B cell (primary cell): ENCODE measurements around the gene TESK2. TPM values are rescaled to one million over a fixed set of nuclear protein-coding genes. Genes with fewer than 3 reads are reported as not detected.

Experiments used
- ATAC-seq: fragments of 200-7000 bp; cut with Tn5 transposase; one replicate; pipeline ENCODE4 v1.10.0; 2021; ENCODE audit warnings: low read depth, mild to moderate bottlenecking, moderate number of reproducible peaks, moderate library complexity
- CTCF ChIA-PET: fragments of 350-600 bp; sonication (Branson Sonifier 250); formaldehyde crosslinking; loops from one replicate; lab custom pipeline; 2021; ENCODE audit warnings: antibody characterized with exemption, inconsistent platforms; lab: Charles Lee
- POLR2A ChIA-PET: fragments of 350-600 bp; sonication (Branson Sonifier 250); formaldehyde crosslinking; loops from one replicate; lab custom pipeline; 2021; ENCODE audit warnings: antibody characterized with exemption; lab: Charles Lee
- DNase-seq: peaks from one replicate; pipeline ENCODE4 v3.0.0; 2013
- H2AFZ ChIP-seq: 2 replicates; pipeline ENCODE4 v1.6.1; 2012; ENCODE audit warnings: mild to moderate bottlenecking, low read depth, low read length; ENCODE audit not compliant: insufficient read depth, poor library complexity, severe bottlenecking
- H3K27ac ChIP-seq, 2 donors: 1 replicate in 1 of 2; 2 replicates in 1 of 2; pipeline ENCODE4 v1.5.1; 2012 to 2013; ENCODE audit warnings: low read length in 2 of 2, mild to moderate bottlenecking in 2 of 2, moderate library complexity in 1 of 2
- H3K27me3 ChIP-seq, 4 experiments: fragments of 200-600 bp in 1 of 4; sonication (generic) in 1 of 4; replicated peaks in 1 of 4; 1 replicate in 2 of 4; 2 replicates in 2 of 4; pipeline versions ENCODE4 v1.6.1 to v1.7.0; 2013 to 2016; ENCODE audit warnings: low read length in 3 of 4, mild to moderate bottlenecking in 2 of 4, mixed read lengths in 1 of 4, moderate library complexity in 1 of 4; ENCODE audit not compliant: insufficient read depth in 4 of 4, control insufficient read depth in 3 of 4; ENCODE audit errors: control extremely low read depth in 1 of 4
- H3K36me3 ChIP-seq, 2 experiments: replicated peaks in 1 of 2; 1 replicate in 1 of 2; 2 replicates in 1 of 2; pipeline versions ENCODE4 v1.6.1 to v1.7.1; 2013; ENCODE audit warnings: low read length in 1 of 2; ENCODE audit not compliant: insufficient read depth in 2 of 2, control insufficient read depth in 1 of 2; ENCODE audit errors: control extremely low read depth in 1 of 2, extremely low read depth in 1 of 2
- H3K4me1 ChIP-seq, 2 donors: fragments of 200-600 bp in 1 of 2; sonication (generic) in 1 of 2; 1 replicate in 1 of 2; 2 replicates in 1 of 2; pipeline versions ENCODE4 v1.5.1 to v1.6.1; 2013 to 2017; ENCODE audit warnings: low read length in 2 of 2; ENCODE audit not compliant: control insufficient read depth in 2 of 2, insufficient read depth in 2 of 2
- H3K4me2 ChIP-seq: replicated peaks from 2 replicates; pipeline ENCODE3; 2012; ENCODE audit warnings: mild to moderate bottlenecking, low read depth, low read length; ENCODE audit not compliant: poor library complexity, severe bottlenecking
- H3K4me3 ChIP-seq, 5 experiments: fragments of 200-600 bp in 1 of 5; sonication (generic) in 1 of 5; 1 replicate in 3 of 5; 2 replicates in 2 of 5; pipeline versions ENCODE4 v1.5.1 to v1.7.0; 2011 to 2016; ENCODE audit warnings: low read length in 4 of 5, mild to moderate bottlenecking in 4 of 5, low read depth in 2 of 5, control low read depth in 1 of 5, moderate library complexity in 1 of 5; ENCODE audit not compliant: insufficient read depth in 1 of 5; ENCODE audit errors: control extremely low read depth in 1 of 5, extremely low read depth in 1 of 5
- H3K79me2 ChIP-seq: fragments of 200-600 bp; sonication (generic); one replicate; pipeline ENCODE4 v1.6.0; 2016; ENCODE audit warnings: low read length; ENCODE audit not compliant: control insufficient read depth, insufficient read depth
- H3K9ac ChIP-seq: fragments of 200-600 bp; sonication (generic); 2 replicates; pipeline ENCODE4 v1.6.1; 2017; ENCODE audit warnings: mild to moderate bottlenecking, low read length, moderate library complexity
- H3K9me3 ChIP-seq, 3 donors: one replicate each; pipeline versions ENCODE4 v1.6.1 to v1.7.1; 2013; ENCODE audit warnings: low read length in 2 of 3; ENCODE audit not compliant: control insufficient read depth in 2 of 3, insufficient read depth in 1 of 3; ENCODE audit errors: control extremely low read depth in 1 of 3
- H4K20me1 ChIP-seq: 2 replicates; pipeline ENCODE4 v1.6.0; 2012; ENCODE audit warnings: mild to moderate bottlenecking, low read length; ENCODE audit not compliant: insufficient read depth, control insufficient read depth, poor library complexity, severe bottlenecking
- H3K27ac Mint-ChIP-seq: one replicate; pipeline ENCODE4 v1.8.0; 2021; ENCODE audit warnings: mixed read lengths
- H3K27me3 Mint-ChIP-seq: one replicate; pipeline ENCODE4 v1.8.0; 2021; ENCODE audit warnings: mixed read lengths
- H3K4me1 Mint-ChIP-seq: one replicate; pipeline ENCODE4 v1.8.0; 2021; ENCODE audit warnings: mixed read lengths
- H3K4me3 Mint-ChIP-seq: one replicate; pipeline ENCODE4 v1.8.0; 2021; ENCODE audit warnings: mixed read lengths
- H3K9me3 Mint-ChIP-seq: one replicate; pipeline ENCODE4 v1.8.0; 2022; ENCODE audit warnings: mixed read lengths; ENCODE audit not compliant: insufficient read depth
- CTCF ChIP-seq: fragments of 200-600 bp; IDR thresholded peaks from one replicate; pipeline ENCODE4 v1.8.0; 2022; ENCODE audit warnings: antibody characterized with exemption, mild to moderate bottlenecking
- EZH2 ChIP-seq: IDR thresholded peaks from 2 replicates; pipeline ENCODE4 v1.6.1; 2012; ENCODE audit warnings: borderline replicate concordance, low read depth, mild to moderate bottlenecking, moderate library complexity, low read length; ENCODE audit not compliant: insufficient read depth, poor library complexity, severe bottlenecking
- WGBS: methylation state at CpG from one replicate; pipeline ENCODE4 v1.1.5; 2013; ENCODE audit warnings: missing lambda C conversion rate; ENCODE audit not compliant: insufficient coverage; 5-methylcytosine and 5-hydroxymethylcytosine counted together
- intact Hi-C: fragments of 100-400 bp; cut with micrococcal nuclease; formaldehyde crosslinking; loops from one replicate; pipeline ENCODE4 v1.10.0; 2022
- polyA plus RNA-seq: library from polyadenylated mRNA; depleted of rRNA; stranded (reverse); fragments of >200 nt; gene quantifications from 2 replicates; pipeline ENCODE4 v1.2.3, GENCODE V29; 2012
- total RNA-seq, 2 donors: library from RNA; stranded (reverse); fragments of 120-200 nt in 1 of 2; gene quantifications; 1 replicate in 1 of 2; 2 replicates in 1 of 2; pipeline versions ENCODE4 v1.2.3 to v1.2.4, GENCODE V29; 2013 to 2022

Gene TESK2
- total and polyA plus RNA-seq, 2 donors (not counting 1 experiment from before 2014, with no cell fraction given) = 21.7 to 27.0 TPM

GRCh38 chr1:45380730-45381129 is 110.2 kb downstream of the TESK2 start:
- Mint-ChIP-seq H3K9me3 (no peaks in the 10 kb centered on the region), H3K27me3 (no peaks in the 10 kb centered on the region), H3K27ac (no peak overlapping the region), H3K4me3 (no peak overlapping the region), H3K4me1 (peaks cover 3% of the 10 kb centered on the region)
- intact Hi-C loops = no loop called here
- ATAC-seq = no peak
- TF ChIP-seq EZH2 = no peak
- no peak for TF ChIP-seq CTCF
- no peaks in the 10 kb centered on the region for H3K4me1 ChIP-seq
- H4K20me1 ChIP-seq = no peaks in the 10 kb centered on the region
- no peak overlapping the region for H3K4me2 ChIP-seq
- ChIA-PET CTCF (no interaction called here), POLR2A (interaction anchor here (0.6 kb wide), 1 partner anchor 23 kb away, joined by 3 read pairs; no protein-coding TSS in a partner anchor)
- no peaks in the 10 kb centered on the region for H3K9me3 ChIP-seq
- H3K9ac ChIP-seq = no peak overlapping the region
- no peak overlapping the region for H3K27ac ChIP-seq
- WGBS = no CpG with 5 or more reads among the region's 1 CpG
- H3K27me3 ChIP-seq = no peaks in the 10 kb centered on the region
- no peak overlapping the region for H2AFZ ChIP-seq
- DNase-seq = no peak
- H3K4me3 ChIP-seq = no peak overlapping the region
- no peaks in the 10 kb centered on the region for H3K79me2 ChIP-seq
- no peaks in the 10 kb centered on the region for H3K36me3 ChIP-seq

GRCh38 chr1:45380125-45380524 is 110.8 kb downstream of the TESK2 start:
- Histone ChIP-seq H4K20me1 (no peaks in the 10 kb centered on the region), H3K9ac (no peak overlapping the region), H2AFZ (no peak overlapping the region), H3K9me3 (no peaks in the 10 kb centered on the region), H3K4me1 (peaks cover 3% of the 10 kb centered on the region in 2 donors), H3K4me2 (no peak overlapping the region), H3K27ac (no peak overlapping the region), H3K4me3 (no peak overlapping the region), H3K36me3 (no peaks in the 10 kb centered on the region), H3K79me2 (no peaks in the 10 kb centered on the region), H3K27me3 (no peaks in the 10 kb centered on the region)
- ATAC-seq (no peak), DNase-seq (no peak)
- peaks cover 7% of the 10 kb centered on the region for H3K4me1 Mint-ChIP-seq
- no peaks in the 10 kb centered on the region for H3K9me3 Mint-ChIP-seq
- H3K27me3 Mint-ChIP-seq = no peaks in the 10 kb centered on the region
- H3K4me3 Mint-ChIP-seq = no peak overlapping the region
- CTCF ChIA-PET = interaction anchor here (2.5 kb wide), 1 partner anchor 19 kb away, joined by 11 read pairs; no protein-coding TSS in a partner anchor
- intact Hi-C loops = no loop called here
- TF ChIP-seq CTCF = no peak
- no peak for TF ChIP-seq EZH2
- no peak overlapping the region for H3K27ac Mint-ChIP-seq
- POLR2A ChIA-PET = no interaction called here
- WGBS = 100% methylated on average over 1 of the region's 4 CpGs
